Activated CD8-positive, alpha-beta memory T cell treated with anti-CD3 and anti-CD28 coated beads, Interleukin-2, amount 10 ng/mL, durations not matched to agents 7 days and 5 days (primary cell): ENCODE measurements around the gene FGF19. TPM values are rescaled to one million over a fixed set of nuclear protein-coding genes. Genes with fewer than 3 reads are reported as not detected.

Experiments used
- ATAC-seq: fragments of 150-1000 bp; cut with Tn5 transposase; one replicate; pipeline ENCODE4 v1.10.0; 2021; ENCODE audit warnings: moderate library complexity
- CTCF ChIA-PET: fragments of 350-600 bp; sonication (Branson Sonifier 250); formaldehyde crosslinking; loops from one replicate; lab custom pipeline; 2021; ENCODE audit warnings: antibody characterized with exemption; lab: Charles Lee
- DNase-seq: peaks from one replicate; pipeline ENCODE4 v3.0.0-alpha.2; 2020
- H3K27ac Mint-ChIP-seq: one replicate; pipeline ENCODE4 v1.8.0; 2021; ENCODE audit warnings: mild to moderate bottlenecking, mixed read lengths
- H3K27me3 Mint-ChIP-seq: one replicate; pipeline ENCODE4 v1.8.0; 2021; ENCODE audit warnings: mixed read lengths
- H3K36me3 Mint-ChIP-seq: one replicate; pipeline ENCODE4 v1.8.0; 2021; ENCODE audit warnings: mild to moderate bottlenecking, mixed read lengths
- H3K4me1 Mint-ChIP-seq: one replicate; pipeline ENCODE4 v1.8.0; 2021; ENCODE audit warnings: mixed read lengths
- H3K4me3 Mint-ChIP-seq: one replicate; pipeline ENCODE4 v1.8.0; 2021; ENCODE audit warnings: mild to moderate bottlenecking, moderate library complexity, mixed read lengths
- H3K9me3 Mint-ChIP-seq: one replicate; pipeline ENCODE4 v1.8.0; 2022; ENCODE audit warnings: low read depth, mixed read lengths
- total RNA-seq, 2 experiments: library from RNA; stranded (reverse); gene quantifications; one replicate each; pipeline ENCODE4 v1.2.3, GENCODE V29; 2021

Gene FGF19
- total RNA-seq, 2 experiments from 2014 or later: not detected

DNA sequence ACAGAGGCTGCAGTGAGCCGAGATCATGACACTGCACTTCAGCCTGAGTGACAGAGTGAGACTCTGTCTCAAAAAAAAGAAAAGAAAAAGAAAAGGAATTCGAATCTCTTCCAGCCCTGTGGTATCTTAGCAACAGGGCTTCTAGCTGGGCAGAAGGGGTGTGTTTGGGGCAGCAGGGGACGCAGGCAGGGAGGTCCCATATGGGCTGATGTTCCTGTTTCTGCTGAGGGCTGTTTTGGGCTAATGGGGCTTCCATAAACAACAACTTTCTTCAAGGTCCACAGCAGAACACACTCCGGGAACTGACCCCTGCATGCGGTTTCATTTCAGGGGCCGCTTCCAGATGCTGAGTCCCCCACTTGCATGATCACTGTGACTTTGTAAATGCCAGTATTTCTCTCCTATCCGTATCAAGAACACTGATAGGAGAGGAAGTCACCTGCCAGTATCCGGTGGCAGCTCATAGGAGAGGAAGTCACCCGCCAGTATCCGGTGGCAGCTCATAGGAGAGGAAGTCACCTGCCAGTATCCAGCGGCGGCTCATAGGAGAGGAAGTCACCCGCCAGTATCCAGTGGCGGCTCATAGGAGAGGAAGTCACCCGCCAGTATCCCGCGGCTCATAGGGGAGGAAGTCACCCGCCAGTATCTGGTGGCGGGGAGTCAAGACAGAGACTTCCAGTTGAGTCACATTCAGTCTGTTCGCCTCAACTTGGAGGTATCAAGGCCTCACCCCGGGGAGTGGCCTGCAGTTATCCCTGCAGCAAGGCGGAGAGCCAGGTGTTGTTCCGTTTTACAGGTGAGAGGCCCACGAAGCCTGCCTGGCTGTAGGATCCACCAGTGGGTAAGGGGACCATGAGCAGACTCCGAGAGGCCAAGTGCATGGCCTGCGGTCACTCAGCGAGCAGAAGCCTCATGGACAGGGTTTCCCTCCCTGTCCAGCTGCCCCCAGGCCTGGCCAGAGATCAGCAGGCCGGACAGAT lies 8.3 kb upstream of the FGF19 start:
- ATAC-seq: no peak
- H3K36me3 Mint-ChIP-seq: no peaks in the 10 kb centered on the region
- CTCF ChIA-PET: interaction anchor here (0.6 to 1.1 kb wide), 2 partner anchors 17 to 170 kb away, joined by 3 read pairs; no protein-coding TSS in a partner anchor
- H3K27ac Mint-ChIP-seq: no peak overlapping the region
- peaks cover 9% of the 10 kb centered on the region for H3K4me1 Mint-ChIP-seq
- DNase-seq: peak; percentile 55
- no peaks in the 10 kb centered on the region for H3K9me3 Mint-ChIP-seq
- no peak overlapping the region for H3K4me3 Mint-ChIP-seq
- peaks cover 19% of the 10 kb centered on the region for H3K27me3 Mint-ChIP-seq

DNA sequence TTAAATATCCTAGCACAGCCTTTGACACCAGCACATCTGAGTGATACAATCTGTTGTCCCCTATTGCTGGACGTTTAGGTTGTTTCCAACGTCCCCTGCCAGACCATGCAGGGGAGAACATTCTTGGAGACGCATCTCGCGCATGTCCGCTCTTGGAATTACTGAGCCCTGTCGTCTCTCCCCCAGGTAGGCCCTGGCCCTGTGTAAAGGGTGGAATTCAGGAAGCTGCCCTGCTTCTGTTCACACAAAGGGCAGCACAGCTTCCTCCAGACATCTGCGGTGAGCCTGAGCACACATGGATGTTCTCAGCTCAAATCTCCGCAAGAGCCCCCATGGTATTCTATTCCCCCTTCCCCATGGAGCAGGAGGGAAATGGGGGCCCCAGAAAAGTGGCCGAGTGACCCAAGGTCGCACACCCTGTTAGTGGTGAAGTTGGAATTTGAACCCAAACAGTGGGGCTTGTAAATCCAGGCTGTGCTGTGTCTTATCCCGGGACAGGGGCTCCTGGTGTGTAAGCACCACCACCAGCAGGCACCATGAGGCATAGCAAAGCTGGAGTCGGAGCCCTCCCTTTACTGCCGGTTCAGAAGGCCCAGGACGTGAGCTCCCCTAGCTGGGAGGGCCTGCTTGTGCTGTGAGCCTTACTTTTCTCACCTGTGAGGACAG lies 5.0 kb upstream of the FGF19 start:
- Mint-ChIP-seq H3K9me3 (no peaks in the 10 kb centered on the region), H3K27me3 (peaks cover 47% of the 10 kb centered on the region), H3K27ac (no peak overlapping the region), H3K4me3 (no peak overlapping the region), H3K4me1 (peaks cover 11% of the 10 kb centered on the region), H3K36me3 (no peaks in the 10 kb centered on the region)
- DNase-seq: no peak
- ATAC-seq: no peak
- CTCF ChIA-PET: interaction anchor here (1.6 kb wide), 1 partner anchor 180 kb away, joined by 3 read pairs; no protein-coding TSS in a partner anchor

DNA sequence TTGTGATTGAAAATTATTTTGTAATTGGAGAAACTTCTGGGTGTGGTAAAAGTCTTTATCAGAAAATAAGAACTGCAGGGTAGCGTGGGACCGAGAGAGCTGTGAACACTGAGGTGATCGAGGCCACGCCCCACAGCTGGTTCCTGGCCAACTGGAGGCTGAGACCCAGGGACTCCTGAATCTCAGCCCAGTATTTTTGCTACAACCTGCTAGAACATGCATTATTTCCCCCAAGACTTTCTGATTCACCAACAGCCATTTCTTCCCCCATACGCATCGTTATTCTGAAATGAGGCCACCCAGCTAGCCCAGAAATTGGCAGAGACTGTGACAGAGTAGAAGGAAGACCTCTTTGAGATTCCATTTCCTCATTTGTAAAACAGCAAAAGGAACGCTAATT lies 3.4 kb upstream of the FGF19 start:
- peaks cover 11% of the 10 kb centered on the region for H3K4me1 Mint-ChIP-seq
- no peaks in the 10 kb centered on the region for H3K9me3 Mint-ChIP-seq
- no peak for DNase-seq
- CTCF ChIA-PET: interaction anchor here (1.0 to 1.6 kb wide), 2 partner anchors 14 to 181 kb away, joined by 3 to 4 read pairs; no protein-coding TSS in a partner anchor
- no peak overlapping the region for H3K4me3 Mint-ChIP-seq
- no peak overlapping the region for H3K27ac Mint-ChIP-seq
- ATAC-seq: no peak
- H3K27me3 Mint-ChIP-seq: peaks cover 57% of the 10 kb centered on the region
- H3K36me3 Mint-ChIP-seq: no peaks in the 10 kb centered on the region

DNA sequence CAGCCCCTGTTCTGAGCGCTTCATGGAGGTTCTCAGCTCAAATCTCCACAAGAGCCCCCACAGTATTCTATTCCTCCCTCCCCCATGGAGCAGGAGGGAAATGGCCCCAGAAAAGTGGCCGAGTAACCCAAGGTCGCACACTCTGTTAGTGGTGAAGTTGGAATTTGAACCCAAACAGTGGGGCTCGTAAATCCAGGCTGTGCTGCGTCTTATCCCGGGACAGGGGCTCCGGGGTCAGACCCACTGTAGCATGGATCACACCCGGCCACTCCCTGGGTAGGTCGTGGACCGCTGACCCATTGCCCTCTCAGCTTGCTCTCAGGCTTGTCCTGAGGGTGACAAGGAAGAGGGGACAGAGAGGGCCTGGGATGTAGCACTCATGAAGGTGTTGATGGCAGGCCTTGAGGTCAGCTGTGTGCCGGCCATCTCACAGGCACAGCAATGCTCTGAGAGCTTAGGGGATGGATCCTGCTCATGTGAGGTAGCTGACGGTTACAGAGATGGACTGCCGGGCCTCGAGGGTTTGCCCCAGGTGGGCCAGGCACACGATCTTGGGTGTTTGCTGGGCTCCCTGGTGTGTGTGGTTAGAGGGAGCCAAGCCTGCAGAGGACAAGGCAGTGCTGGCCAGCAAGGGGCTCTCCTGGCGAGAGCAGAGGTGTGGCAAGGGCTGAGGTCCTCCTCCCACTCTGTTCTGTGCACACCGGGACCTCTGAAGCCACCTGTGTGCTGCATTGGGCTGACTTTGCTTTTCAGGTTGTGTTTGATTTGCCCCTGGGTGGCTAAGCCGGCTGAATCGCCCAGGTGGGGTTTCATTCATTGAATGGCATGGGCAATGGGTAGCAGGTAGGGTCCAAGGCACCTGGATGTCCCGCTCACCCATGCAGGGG lies 2.3 kb upstream of the FGF19 start:
- Mint-ChIP-seq H3K36me3 (no peaks in the 10 kb centered on the region), H3K4me1 (peaks cover 4% of the 10 kb centered on the region), H3K4me3 (no peak overlapping the region), H3K9me3 (no peaks in the 10 kb centered on the region), H3K27me3 (peaks cover 62% of the 10 kb centered on the region), H3K27ac (no peak overlapping the region)
- ATAC-seq (no peak), DNase-seq (no peak)
- CTCF ChIA-PET: no interaction called here

DNA sequence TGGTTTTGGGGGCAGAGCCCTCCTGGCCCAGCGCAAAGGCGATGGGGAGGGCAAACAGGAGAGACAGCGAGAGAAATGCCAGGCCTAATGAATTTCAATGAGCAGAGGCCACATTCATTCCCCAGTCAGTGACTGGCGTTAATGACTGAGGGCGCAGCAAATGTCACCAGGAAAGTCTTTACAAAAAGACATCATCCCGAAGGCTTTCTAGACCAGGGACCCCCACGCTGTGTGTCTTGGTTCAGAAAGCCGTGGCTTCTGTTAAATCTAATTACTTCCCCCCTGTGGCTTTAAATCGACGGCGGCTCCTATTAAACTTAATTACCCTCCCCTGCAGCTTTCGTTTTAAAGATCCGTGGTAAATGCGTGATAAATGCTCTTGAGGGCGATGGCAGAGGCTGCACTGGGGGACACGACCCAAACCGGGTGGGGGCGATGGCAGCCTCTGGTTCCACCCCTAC lies 1.6 kb upstream of the FGF19 start:
- no peaks in the 10 kb centered on the region for H3K36me3 Mint-ChIP-seq
- H3K27ac Mint-ChIP-seq: no peak overlapping the region
- no peaks in the 10 kb centered on the region for H3K9me3 Mint-ChIP-seq
- no peak for ATAC-seq
- no peak for DNase-seq
- peaks cover 4% of the 10 kb centered on the region for H3K4me1 Mint-ChIP-seq
- CTCF ChIA-PET: no interaction called here
- H3K4me3 Mint-ChIP-seq: no peak overlapping the region
- peaks cover 70% of the 10 kb centered on the region for H3K27me3 Mint-ChIP-seq

DNA sequence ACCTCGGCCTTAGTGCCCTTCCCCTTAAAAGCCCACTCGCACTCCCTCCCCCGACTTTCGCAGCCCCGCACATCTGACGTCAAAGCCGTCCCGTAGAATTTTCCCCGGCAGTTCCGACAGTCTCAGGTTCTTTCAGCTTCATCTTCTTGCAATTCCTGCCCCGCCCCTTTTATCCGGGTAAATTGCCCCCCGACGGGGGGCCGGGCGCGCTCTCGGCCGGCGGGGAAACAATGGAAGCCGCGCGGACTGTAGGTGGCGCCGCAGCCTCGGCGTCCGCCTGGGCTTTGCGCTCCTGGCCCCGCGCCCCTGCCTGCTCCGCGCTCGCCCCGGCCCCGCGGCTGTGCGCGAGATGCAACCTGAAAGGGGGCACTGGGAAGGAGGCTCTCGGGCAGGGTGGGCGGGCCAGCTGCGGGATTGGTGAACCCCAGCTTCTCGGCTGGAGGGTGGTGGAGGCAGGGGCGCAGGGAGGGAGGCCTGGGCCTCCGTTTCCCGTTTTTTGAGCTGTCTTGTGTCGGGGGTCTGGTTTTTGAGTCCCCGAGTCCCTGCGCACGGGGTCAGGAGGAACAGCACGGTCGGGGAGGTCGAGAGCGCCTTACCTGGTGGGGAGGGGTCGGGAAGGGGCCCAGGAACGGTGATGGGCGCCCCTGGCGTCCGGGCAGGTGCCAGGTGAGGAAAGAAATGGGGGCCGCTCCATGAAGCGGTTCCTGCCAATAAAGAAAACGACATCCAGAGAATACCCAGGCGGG lies 859 bp upstream of the FGF19 start:
- Mint-ChIP-seq H3K9me3 (no peaks in the 10 kb centered on the region), H3K27me3 (peaks cover 73% of the 10 kb centered on the region), H3K27ac (no peak overlapping the region), H3K4me1 (peaks cover 4% of the 10 kb centered on the region), H3K4me3 (no peak overlapping the region), H3K36me3 (no peaks in the 10 kb centered on the region)
- CTCF ChIA-PET: no interaction called here
- DNase-seq: no peak
- no peak for ATAC-seq

DNA sequence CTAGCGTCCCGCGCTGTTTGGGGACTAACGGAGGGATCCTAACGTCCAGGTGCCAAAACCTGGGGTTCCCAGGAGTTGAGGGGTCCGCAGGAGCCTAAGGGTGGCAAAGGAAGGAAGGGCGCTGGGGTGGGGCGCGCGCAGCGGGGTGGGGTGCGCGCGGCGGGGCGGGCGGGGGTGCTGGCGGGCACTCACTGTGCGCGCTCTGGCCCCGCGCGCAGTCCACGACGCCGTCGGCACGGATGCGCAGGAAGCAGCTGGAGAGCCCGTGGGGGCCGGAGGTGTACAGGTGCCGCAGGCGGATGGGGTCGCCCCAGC lies 412 bp downstream of the FGF19 start:
- H3K4me3 Mint-ChIP-seq: no peak overlapping the region
- no peak for DNase-seq
- no peak for ATAC-seq
- H3K27me3 Mint-ChIP-seq: peaks cover 72% of the 10 kb centered on the region
- H3K27ac Mint-ChIP-seq: no peak overlapping the region
- CTCF ChIA-PET: no interaction called here
- H3K9me3 Mint-ChIP-seq: no peaks in the 10 kb centered on the region
- H3K36me3 Mint-ChIP-seq: no peaks in the 10 kb centered on the region
- H3K4me1 Mint-ChIP-seq: peaks cover 4% of the 10 kb centered on the region

DNA sequence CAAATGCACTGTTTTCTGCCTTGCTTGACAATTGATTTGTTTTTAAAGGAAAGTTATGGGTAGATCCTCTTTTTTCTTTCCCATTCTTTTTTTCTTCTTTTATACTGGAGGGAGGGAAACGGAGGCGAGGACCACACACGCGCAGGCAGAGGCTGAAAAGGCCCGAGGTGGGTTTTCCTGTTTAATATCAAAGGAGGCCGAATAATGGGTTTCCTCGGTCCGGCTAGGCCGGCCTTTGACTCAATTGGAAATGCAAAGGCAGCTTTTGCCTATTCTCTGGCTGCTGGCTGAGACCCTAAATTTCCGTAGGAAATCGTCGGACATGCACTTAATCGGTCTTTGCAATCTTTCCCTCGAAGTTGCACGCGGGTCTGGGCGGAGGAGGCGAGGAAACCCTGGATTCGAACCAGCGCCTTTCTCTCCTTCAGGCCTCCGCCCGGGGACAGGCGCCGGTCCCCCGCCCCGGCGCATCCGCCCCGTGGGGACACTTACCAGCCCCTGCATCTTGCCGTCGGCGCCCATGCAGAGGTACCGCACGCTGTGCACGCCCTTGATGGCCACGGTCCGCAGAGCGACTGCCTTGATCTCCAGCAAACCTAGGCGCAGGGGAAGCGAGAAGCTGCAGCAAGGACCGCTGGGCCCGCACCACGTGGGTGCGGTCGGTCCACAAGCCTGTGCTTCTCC lies 911 bp downstream of the FGF19 start:
- Mint-ChIP-seq H3K4me3 (no peak overlapping the region), H3K27me3 (peaks cover 74% of the 10 kb centered on the region), H3K4me1 (peaks cover 4% of the 10 kb centered on the region)

DNA sequence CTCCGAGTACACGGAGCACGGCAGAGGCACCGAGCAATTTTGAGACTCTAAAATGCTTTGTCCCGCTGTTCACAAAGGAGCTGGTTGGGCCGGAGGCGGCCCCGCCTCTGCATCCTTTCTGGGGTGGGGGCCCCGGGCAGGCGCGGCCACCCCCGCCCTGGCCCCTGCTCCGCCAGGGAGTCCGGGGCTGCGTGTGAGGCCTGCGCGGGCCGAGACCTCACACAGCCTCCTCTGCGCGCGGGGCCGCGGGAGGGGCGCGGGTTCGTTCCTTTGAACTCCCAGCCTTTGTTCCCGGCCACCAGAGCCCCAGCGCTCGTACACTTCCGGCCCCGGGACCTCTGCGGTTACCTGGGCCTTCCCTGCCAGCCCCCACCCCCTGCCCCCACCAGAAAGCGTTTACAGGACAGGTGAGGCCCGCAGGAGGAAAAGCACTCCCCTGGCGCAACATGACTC lies 1.6 kb downstream of the FGF19 start:
- Mint-ChIP-seq H3K36me3 (no peaks in the 10 kb centered on the region), H3K27me3 (peaks cover 72% of the 10 kb centered on the region), H3K27ac (no peak overlapping the region), H3K4me3 (no peak overlapping the region), H3K4me1 (peaks cover 4% of the 10 kb centered on the region), H3K9me3 (no peaks in the 10 kb centered on the region)
- ATAC-seq (no peak), DNase-seq (no peak)
- CTCF ChIA-PET: no interaction called here

More for the DNA sequence above, 911 bp downstream of the FGF19 start:
- H3K27ac Mint-ChIP-seq: no peak overlapping the region
- no peak for ATAC-seq
- no peaks in the 10 kb centered on the region for H3K36me3 Mint-ChIP-seq
- CTCF ChIA-PET: no interaction called here
- no peak for DNase-seq
- H3K9me3 Mint-ChIP-seq: no peaks in the 10 kb centered on the region

DNA sequence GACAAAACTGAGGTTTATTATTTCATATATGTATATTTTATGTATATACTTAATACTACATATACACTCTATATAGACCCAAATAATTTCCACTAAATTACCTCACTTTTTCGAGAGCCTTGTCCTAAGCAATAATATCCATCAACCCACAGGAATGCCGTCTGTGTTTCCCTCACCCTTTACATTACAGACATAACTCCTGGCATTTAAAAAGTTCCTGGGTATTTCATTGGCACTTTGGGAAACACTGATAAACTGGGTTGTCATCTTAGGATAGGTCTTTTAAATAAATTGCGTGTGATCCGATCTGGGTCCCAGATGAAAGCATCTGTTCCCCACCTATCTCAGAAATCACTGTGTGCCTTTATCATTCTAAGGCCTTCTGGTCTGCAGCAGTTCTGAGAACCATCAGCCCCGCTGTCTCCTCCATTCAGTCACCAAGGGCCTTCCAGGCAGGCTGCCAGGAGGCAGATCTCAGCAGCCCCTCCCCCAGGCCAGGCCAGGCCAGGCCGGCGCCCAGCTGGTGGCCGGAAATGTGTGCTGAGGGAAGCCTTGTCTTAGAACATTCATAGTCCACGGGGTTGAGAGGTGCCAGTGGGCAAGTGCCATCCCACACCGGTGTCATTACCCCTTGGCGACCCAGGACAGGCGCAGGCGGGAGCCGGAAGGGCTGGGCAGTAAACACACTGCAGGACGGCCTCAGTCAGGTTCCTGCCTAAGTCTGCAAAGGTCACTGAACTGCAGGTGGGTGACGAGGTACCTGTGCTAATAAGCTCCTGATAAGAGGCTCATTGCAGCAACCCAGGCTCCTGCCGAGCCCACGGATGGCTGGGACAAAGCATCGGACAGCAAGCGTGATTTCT lies 3.3 kb downstream of the FGF19 start:
- Mint-ChIP-seq H3K4me3 (no peak overlapping the region), H3K36me3 (no peaks in the 10 kb centered on the region), H3K4me1 (peaks cover 2% of the 10 kb centered on the region), H3K27me3 (peaks cover 59% of the 10 kb centered on the region), H3K27ac (no peak overlapping the region), H3K9me3 (no peaks in the 10 kb centered on the region)
- DNase-seq (no peak), ATAC-seq (no peak)
- CTCF ChIA-PET: no interaction called here

DNA sequence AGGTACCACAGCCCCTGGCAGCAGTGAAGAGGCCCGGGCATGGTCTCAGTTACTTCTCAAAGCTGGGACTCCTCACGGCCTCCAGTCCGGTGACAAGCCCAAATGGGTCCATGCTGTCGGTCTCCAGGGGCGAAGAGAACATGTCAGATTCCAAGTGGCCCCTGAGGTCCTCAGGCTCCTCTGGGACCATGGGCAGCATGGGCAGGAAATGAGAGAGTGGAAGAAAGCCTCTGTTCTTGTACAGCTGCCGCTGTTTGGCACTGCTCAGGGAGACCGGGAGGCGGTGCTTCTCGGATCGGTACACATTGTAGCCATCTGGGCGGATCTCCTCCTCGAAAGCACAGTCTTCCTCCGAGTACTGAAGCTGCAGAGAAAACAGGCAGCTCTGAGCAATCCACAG lies 4.6 kb downstream of the FGF19 start:
- Mint-ChIP-seq H3K27me3 (peaks cover 52% of the 10 kb centered on the region), H3K4me3 (no peak overlapping the region), H3K4me1 (peaks cover 2% of the 10 kb centered on the region), H3K9me3 (no peaks in the 10 kb centered on the region), H3K36me3 (no peaks in the 10 kb centered on the region), H3K27ac (no peak overlapping the region)
- no peak for ATAC-seq
- CTCF ChIA-PET: no interaction called here
- no peak for DNase-seq
